ENCODE data around the gene ATP2C2.

Gene ATP2C2

GRCh38 chr16:84358601-84359295, 9.6 kb upstream of the ATP2C2 start:
- Histone ChIP-seq H3K4me3 (no peak overlapping the region), H3K27ac (no peak overlapping the region), H3K36me3 (ENCODE audit: insufficient read depth, low read length) (no peaks in the 10 kb centered on the region), H3K9ac (ENCODE audit: insufficient read length) (no peak overlapping the region), H3K9me3 (ENCODE audit: low read depth, low read length) (no peaks in the 10 kb centered on the region)
- TF ChIP-seq POLR2AphosphoS5 (IDR thresholded peaks at IDR 0.05; ENCODE audit: borderline replicate concordance, low read depth, low read length) (no peak), FOXP2 (optimal IDR thresholded peaks at IDR 0.05; ENCODE audit: control extremely low read depth, extremely low read length, insufficient read depth) (no peak), EZH2 (IDR thresholded peaks at IDR 0.05) (no peak)
- no peak for DNase-seq (ENCODE audit: low read depth, low spot score)

GRCh38 chr16:84359326-84359725, 9.0 kb upstream of the ATP2C2 start:
- H3K27ac ChIP-seq = no peak overlapping the region
- no peaks in the 10 kb centered on the region for H3K36me3 ChIP-seq (ENCODE audit: insufficient read depth, low read length)
- H3K4me3 ChIP-seq = no peak overlapping the region
- DNase-seq (ENCODE audit: low read depth, low spot score) = no peak
- no peak overlapping the region for H3K9ac ChIP-seq (ENCODE audit: insufficient read length)
- H3K9me3 ChIP-seq (ENCODE audit: low read depth, low read length) = no peaks in the 10 kb centered on the region
- no peak for TF ChIP-seq POLR2AphosphoS5 (IDR thresholded peaks at IDR 0.05; ENCODE audit: borderline replicate concordance, low read depth, low read length)
- TF ChIP-seq EZH2 (IDR thresholded peaks at IDR 0.05) = no peak
- no peak for TF ChIP-seq FOXP2 (optimal IDR thresholded peaks at IDR 0.05; ENCODE audit: control extremely low read depth, extremely low read length, insufficient read depth)

GRCh38 chr16:84360170-84360569, 8.2 kb upstream of the ATP2C2 start:
- Histone ChIP-seq H3K9me3 (ENCODE audit: low read depth, low read length) (no peaks in the 10 kb centered on the region), H3K9ac (ENCODE audit: insufficient read length) (no peak overlapping the region), H3K27ac (no peak overlapping the region), H3K4me3 (no peak overlapping the region), H3K36me3 (ENCODE audit: insufficient read depth, low read length) (no peaks in the 10 kb centered on the region)
- TF ChIP-seq FOXP2 (optimal IDR thresholded peaks at IDR 0.05; ENCODE audit: control extremely low read depth, extremely low read length, insufficient read depth) = no peak
- TF ChIP-seq POLR2AphosphoS5 (IDR thresholded peaks at IDR 0.05; ENCODE audit: borderline replicate concordance, low read depth, low read length) = no peak
- TF ChIP-seq EZH2 (IDR thresholded peaks at IDR 0.05) = no peak
- no peak for DNase-seq (ENCODE audit: low read depth, low spot score)

GRCh38 chr16:84360748-84361147, 7.6 kb upstream of the ATP2C2 start:
- H3K36me3 ChIP-seq (ENCODE audit: insufficient read depth, low read length) = no peaks in the 10 kb centered on the region
- DNase-seq (ENCODE audit: low read depth, low spot score) = no peak
- H3K27ac ChIP-seq = no peak overlapping the region
- H3K9me3 ChIP-seq (ENCODE audit: low read depth, low read length) = no peaks in the 10 kb centered on the region
- H3K4me3 ChIP-seq = no peak overlapping the region
- H3K9ac ChIP-seq (ENCODE audit: insufficient read length) = no peak overlapping the region
- TF ChIP-seq FOXP2 (optimal IDR thresholded peaks at IDR 0.05; ENCODE audit: control extremely low read depth, extremely low read length, insufficient read depth) = no peak
- TF ChIP-seq POLR2AphosphoS5 (IDR thresholded peaks at IDR 0.05; ENCODE audit: borderline replicate concordance, low read depth, low read length) = no peak
- TF ChIP-seq EZH2 (IDR thresholded peaks at IDR 0.05) = no peak

- no peak for DNase-seq (ENCODE audit: low read depth, low spot score)
- no peak overlapping the region for H3K27ac ChIP-seq
- no peak overlapping the region for H3K9ac ChIP-seq (ENCODE audit: insufficient read length)
- no peaks in the 10 kb centered on the region for H3K36me3 ChIP-seq (ENCODE audit: insufficient read depth, low read length)
- no peak overlapping the region for H3K4me3 ChIP-seq
- TF ChIP-seq EZH2 (IDR thresholded peaks at IDR 0.05) (no peak), POLR2AphosphoS5 (IDR thresholded peaks at IDR 0.05; ENCODE audit: borderline replicate concordance, low read depth, low read length) (no peak), FOXP2 (optimal IDR thresholded peaks at IDR 0.05; ENCODE audit: control extremely low read depth, extremely low read length, insufficient read depth) (no peak)
- H3K9me3 ChIP-seq (ENCODE audit: low read depth, low read length) = no peaks in the 10 kb centered on the region
Measured at GRCh38 chr16:84361546-84361945, 6.8 kb upstream of the ATP2C2 start.

- no peak for DNase-seq (ENCODE audit: low read depth, low spot score)
Measured at GRCh38 chr16:84362471-84362941, 5.8 kb upstream of the ATP2C2 start.

GRCh38 chr16:84366208-84366607, 2.1 kb upstream of the ATP2C2 start:
- no peaks in the 10 kb centered on the region for H3K9me3 ChIP-seq (ENCODE audit: low read depth, low read length)
- no peaks in the 10 kb centered on the region for H3K36me3 ChIP-seq (ENCODE audit: insufficient read depth, low read length)
- DNase-seq (ENCODE audit: low read depth, low spot score) = no peak
- TF ChIP-seq FOXP2 (optimal IDR thresholded peaks at IDR 0.05; ENCODE audit: control extremely low read depth, extremely low read length, insufficient read depth) (no peak), EZH2 (IDR thresholded peaks at IDR 0.05) (no peak), POLR2AphosphoS5 (IDR thresholded peaks at IDR 0.05; ENCODE audit: borderline replicate concordance, low read depth, low read length) (no peak)
- H3K9ac ChIP-seq (ENCODE audit: insufficient read length) = no peak overlapping the region
- H3K4me3 ChIP-seq = no peak overlapping the region
- no peak overlapping the region for H3K27ac ChIP-seq

More at GRCh38 chr16:84362471-84362941, 5.8 kb upstream of the ATP2C2 start:
- Histone ChIP-seq H3K36me3 (ENCODE audit: insufficient read depth, low read length) (no peaks in the 10 kb centered on the region), H3K27ac (no peak overlapping the region), H3K9me3 (ENCODE audit: low read depth, low read length) (no peaks in the 10 kb centered on the region), H3K9ac (ENCODE audit: insufficient read length) (no peak overlapping the region), H3K4me3 (no peak overlapping the region)
- TF ChIP-seq FOXP2 (optimal IDR thresholded peaks at IDR 0.05; ENCODE audit: control extremely low read depth, extremely low read length, insufficient read depth) = no peak
- no peak for TF ChIP-seq POLR2AphosphoS5 (IDR thresholded peaks at IDR 0.05; ENCODE audit: borderline replicate concordance, low read depth, low read length)
- TF ChIP-seq EZH2 (IDR thresholded peaks at IDR 0.05) = no peak

GRCh38 chr16:84367297-84367680, 1.0 kb upstream of the ATP2C2 start:
- Histone ChIP-seq H3K9ac (ENCODE audit: insufficient read length) (no peak overlapping the region), H3K9me3 (ENCODE audit: low read depth, low read length) (no peaks in the 10 kb centered on the region), H3K4me3 (no peak overlapping the region), H3K27ac (no peak overlapping the region), H3K36me3 (ENCODE audit: insufficient read depth, low read length) (no peaks in the 10 kb centered on the region)
- TF ChIP-seq POLR2AphosphoS5 (IDR thresholded peaks at IDR 0.05; ENCODE audit: borderline replicate concordance, low read depth, low read length) = no peak
- no peak for TF ChIP-seq EZH2 (IDR thresholded peaks at IDR 0.05)
- no peak for TF ChIP-seq FOXP2 (optimal IDR thresholded peaks at IDR 0.05; ENCODE audit: control extremely low read depth, extremely low read length, insufficient read depth)
- no peak for DNase-seq (ENCODE audit: low read depth, low spot score)
